Left cardiac atrium (tissue), 4 donors: ENCODE data around the gene CHST11. TPM values are rescaled to one million over a fixed set of nuclear protein-coding genes. Genes with fewer than 3 reads are reported as not detected.
A peak's percentile ranks its signal among the peaks of the same experiment; 100 is the strongest.

Source experiments
- ATAC-seq, 2 donors: fragments of 200-7000 bp; cut with Tn5 transposase; one replicate each; pipeline ENCODE4 v1.9.1; 2020; ENCODE audit warnings: mild to moderate bottlenecking in 2 of 2, moderate library complexity in 2 of 2
- DNase-seq: peaks from one replicate; pipeline ENCODE4 v3.0.0-alpha.2; 2020
- intact Hi-C, 2 donors: fragments of 100-400 bp; cut with DNase I; formaldehyde crosslinking; loops; one replicate each; pipeline versions ENCODE4 v1.14.1 to v1.15.1; 2022 to 2023
- total RNA-seq, 2 donors: library from RNA; stranded (reverse); fragmentation: NEBNext Ultra II Directional; extraction: Animal tissue kit (Norgen Biotek cat#: 25700); gene quantifications; one replicate each; pipeline ENCODE4 v1.2.1, GENCODE V29; 2021
- donor health status: DM: no; HTN: yes; CAD: no.
- donor health status: DM: no; HTN: yes; CAD: no; lungs with severe emphysema.
- donor health status: DM: yes; HTN: yes; CAD: no.
- donor health status: Dilated cardiomyopathy.

Gene CHST11
- total RNA-seq, 2 donors from 2014 or later: 12.9 to 17.7 TPM

DNA sequence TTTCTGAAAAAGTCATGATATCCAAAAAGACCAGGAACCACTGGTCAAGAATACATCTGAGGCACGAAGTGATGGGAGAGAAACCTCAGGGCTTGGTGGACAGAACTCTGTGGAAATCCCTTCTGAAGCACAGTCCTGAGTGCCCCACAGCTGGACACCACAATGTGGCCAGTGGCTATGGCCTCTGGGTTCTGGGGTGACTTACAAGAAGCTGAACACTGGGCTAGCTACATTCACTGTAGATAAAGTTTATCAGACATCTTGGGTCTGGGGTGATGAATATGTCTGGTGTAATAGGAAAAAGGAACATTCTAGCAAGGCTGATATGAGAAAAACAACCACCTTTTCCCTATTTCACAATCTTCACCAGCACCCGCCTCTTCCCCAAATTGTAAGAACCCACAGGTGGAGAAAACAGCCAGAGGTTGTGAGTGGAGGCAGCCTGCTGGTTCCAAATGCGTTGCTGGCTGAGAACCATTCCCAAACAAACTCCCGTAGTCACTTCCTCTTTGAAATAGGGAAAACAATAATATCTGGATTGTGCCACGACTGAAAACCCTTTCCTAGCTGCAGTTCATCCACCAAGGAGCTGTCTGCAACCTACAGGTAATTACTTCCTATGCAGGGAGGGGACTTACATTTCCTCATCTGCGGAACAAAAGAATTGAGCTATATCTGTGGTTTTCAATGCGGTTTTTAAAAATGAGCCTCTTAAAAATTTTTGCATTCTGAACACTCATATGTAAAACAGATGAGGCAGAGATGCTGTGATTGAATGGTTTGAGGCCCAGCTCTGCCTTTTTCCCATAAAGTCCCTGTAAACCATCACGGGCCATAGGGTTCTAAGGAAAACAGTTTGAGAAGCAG lies 307.7 kb downstream of the CHST11 start:
- ATAC-seq (no peak), DNase-seq (no peak)
- intact Hi-C loops: no loop called here

DNA sequence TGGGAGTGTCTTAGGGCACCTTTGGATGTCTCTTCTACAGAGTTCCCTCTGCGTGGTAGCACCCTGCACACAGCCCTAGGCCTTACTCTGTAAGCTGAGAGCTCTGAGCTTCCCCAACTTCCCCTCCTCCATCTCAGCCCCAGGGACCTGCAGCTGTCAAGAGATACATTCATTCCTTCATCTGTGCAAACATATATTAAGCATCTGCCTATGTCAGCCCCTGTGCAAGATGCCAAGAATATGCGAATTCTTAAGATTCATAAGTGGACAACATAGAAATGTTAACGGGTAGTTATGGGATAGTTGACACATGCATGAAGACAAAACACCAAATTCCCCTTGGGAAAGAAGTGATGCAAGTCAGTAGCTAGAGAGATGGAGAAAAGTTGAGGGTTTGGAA lies 310.5 kb downstream of the CHST11 start:
- intact Hi-C loops: no loop called here
- DNase-seq: no peak
- no peak for ATAC-seq

DNA sequence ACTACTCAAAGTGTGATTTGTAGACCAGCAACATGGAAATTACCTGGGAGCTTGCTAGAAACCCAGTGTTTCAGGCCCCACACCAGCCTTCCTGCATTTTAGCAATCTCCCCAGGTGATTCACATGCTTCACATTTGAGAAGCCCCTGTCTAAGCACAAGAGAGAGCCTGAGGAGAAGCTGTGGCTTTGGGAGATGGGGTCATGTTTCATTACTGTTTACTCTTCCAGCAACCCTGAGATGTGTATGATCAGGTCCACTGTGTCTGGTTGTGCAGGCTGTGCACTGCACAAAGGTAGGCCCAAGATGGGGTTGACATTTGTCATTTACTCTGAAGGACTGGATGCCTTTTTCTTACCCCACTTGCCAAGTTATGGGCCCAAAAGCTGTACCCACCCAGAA lies 311.3 kb downstream of the CHST11 start:
- no peak for ATAC-seq
- intact Hi-C loops: no loop called here
- DNase-seq: no peak

DNA sequence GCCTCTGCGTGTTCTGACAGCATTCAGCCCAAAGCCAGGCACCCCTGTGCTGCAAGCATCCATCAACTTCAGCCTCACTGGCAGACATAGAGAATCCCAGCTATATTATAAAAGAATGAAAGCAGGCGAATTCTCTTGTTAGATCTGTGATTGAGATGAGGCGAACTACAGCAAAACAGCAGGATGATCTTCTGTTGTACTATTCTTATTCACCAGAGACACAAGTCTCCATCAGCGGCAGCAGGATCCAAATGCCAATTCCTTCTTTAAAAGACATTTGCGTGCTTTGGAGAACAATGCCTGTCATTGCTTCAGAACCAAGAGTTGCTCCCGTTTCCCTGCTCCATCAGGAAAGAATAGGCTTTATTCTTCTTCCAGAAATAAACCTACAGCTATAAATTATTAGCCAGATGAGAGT lies 312.4 kb downstream of the CHST11 start:
- intact Hi-C loops: no loop called here
- ATAC-seq: no peak

DNA sequence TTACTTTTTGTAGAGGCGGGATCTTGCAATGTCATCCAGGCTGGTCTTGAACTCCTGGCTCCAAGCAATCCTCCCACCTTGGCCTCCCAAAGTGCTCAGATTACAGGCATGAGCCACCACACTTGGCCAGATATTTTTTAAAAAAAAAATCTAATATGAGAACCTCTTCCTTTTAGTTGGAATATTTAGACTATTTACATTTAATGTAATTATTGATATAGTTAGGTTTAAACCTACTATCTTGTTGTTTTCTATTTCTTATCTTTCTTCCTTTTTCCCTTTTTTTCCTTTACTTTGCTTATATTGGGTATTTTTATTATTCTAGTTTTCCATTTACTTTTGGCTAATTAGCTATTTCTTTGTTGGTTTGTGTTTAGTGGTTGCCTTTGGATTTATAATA lies 315.6 kb downstream of the CHST11 start:
- intact Hi-C loops: no loop called here
- ATAC-seq: no peak
- DNase-seq: no peak

More for the DNA sequence above, 312.4 kb downstream of the CHST11 start:
- DNase-seq: no peak

DNA sequence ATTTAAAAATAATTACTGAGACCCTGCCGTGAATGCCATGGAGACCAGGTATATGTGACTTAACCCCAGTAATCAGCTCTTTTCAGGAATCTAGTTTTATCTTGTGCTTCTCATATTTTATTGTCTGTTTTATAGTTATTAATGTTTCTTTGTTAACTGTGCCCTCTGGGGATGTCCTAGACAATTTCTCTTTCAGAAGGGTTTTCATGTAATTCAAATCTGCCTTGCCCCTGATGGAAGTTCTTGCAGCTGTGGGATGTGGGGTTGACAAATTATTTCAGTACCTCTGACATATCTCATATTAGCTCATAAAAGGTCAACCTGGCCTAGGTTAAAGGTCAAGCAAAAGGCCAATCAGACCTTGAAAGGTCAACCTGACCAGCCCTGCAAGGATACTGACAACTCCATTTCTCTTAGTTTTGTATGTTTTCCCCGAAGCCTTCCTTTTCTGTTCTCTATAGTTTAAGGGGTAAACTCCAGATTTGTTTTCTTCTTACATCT lies 319.0 kb downstream of the CHST11 start:
- DNase-seq (no peak), ATAC-seq (no peak)
- intact Hi-C loops: no loop called here

DNA sequence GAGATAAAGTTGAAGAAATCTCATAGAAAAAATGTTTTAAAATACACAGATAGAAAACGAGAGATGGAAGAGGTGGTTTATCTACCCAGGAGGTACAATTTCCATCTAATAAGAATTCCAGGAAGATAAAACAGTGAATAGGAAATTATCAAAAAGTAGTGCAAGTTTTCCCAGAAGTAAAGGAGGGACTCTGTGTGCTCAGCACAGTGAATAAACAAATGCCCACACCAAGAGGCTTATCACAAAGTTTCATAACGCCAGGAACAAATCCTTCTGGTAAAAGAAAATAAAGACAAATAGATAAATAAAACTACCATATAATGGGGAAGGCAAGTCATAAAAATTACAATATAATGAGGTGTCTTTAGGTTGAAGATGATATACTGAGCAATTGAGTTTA lies 322.4 kb downstream of the CHST11 start:
- DNase-seq (no peak), ATAC-seq (peak in 1 of 2 donors; percentile 41)
- intact Hi-C loops: no loop called here

DNA sequence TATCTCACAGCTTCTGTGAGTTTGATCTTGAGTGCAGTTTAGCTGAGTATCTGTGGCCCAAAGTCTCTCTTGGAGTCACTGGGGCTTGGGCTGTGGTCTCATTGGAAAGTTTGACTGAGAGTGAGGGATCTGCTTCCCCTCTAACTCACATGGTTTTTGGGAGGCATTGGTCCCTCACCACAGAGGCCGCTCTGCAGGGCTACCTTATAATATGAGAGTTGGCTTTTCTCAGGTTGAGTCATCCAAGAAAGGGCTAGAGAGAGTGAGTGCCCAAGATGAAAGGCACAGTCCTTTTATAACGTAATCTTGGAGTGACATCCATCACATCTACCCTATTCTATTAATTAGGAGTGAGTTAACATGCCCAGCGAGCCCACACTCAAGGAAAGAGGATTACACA lies 325.5 kb downstream of the CHST11 start:
- DNase-seq: no peak
- intact Hi-C loops: no loop called here
- ATAC-seq: no peak

DNA sequence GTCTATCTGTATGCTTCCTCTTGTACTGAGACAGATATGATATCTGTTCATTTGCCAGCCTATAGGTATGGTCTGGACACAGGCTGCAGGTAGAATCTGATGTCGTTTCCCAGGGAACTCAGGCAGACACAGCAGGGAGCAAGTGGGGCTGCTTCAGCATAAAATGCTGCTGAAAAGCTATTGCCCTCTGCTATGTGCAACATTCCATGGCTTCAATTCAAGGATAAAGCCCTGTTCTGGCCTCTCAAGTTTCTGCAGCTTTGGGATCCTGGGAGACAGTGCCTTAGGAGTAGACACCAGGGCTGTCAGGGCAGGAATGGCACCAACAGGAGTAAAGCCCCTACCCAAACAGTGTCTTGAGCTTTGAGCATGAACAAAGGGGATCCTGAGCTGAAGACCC lies 327.8 kb downstream of the CHST11 start:
- DNase-seq: no peak

DNA sequence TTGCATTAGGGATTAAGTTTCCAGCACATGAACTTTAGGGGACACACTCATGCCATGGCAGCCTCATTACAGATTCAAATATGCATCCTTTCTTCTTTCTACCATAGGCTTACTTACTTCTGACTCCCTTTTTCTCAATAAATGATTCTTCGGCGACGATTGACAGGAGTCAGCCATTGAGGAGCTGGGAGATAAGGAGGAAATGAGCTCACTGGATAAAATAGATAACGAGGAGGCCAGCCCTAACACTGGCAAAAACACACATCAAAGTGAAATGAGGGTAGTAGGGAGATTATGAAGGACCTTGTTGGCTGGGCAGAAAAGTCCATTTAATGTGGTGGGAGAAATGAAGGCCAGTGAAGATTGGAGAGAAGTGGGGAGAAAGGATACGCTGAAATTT lies 329.1 kb downstream of the CHST11 start:
- ATAC-seq: no peak
- no peak for DNase-seq
- intact Hi-C loops: no loop called here

More for the DNA sequence above, 327.8 kb downstream of the CHST11 start:
- intact Hi-C loops: no loop called here
- ATAC-seq: peak in 1 of 2 donors; percentile 61

DNA sequence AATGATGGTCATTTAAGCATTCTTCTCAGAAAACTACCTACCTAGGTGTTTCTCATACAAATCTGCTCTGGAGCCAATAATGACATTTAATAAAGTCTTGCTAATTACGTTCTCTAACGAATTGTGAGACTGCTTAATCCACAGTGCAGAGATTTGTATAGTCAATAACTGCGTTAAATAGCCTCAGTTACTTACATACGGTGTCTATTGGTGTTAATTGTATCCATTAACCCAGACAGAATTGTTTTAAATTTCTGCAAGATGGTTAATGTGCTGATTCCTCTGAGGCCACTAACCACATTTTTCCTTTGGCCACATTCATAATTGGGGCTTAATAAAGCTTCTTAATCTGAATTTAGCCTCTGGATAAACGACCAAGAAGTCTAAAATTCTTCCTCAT lies 329.6 kb downstream of the CHST11 start:
- DNase-seq (no peak), ATAC-seq (no peak)
- intact Hi-C loops: no loop called here

DNA sequence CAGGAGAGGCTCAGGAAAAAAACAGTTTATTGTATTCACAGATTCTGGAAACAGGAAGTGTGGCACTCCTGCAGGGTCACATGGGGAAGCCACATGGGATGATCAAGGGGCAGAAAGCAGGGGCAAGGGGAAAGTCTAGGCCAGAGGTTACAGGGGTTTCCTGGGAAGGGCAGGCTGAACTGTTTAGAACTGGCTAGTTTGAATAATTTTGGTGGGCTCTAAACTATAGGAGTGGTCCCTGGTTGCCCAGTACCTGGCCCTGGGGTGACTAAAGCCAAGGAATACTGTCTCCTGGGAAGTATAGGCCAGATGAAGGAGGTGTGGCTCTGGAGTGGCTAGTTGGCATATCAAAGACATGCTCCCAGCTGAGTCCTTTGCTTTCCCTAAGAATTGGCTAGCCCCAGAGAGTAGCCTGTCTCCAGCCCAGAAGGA lies 332.1 kb downstream of the CHST11 start:
- no peak for ATAC-seq
- no peak for DNase-seq

DNA sequence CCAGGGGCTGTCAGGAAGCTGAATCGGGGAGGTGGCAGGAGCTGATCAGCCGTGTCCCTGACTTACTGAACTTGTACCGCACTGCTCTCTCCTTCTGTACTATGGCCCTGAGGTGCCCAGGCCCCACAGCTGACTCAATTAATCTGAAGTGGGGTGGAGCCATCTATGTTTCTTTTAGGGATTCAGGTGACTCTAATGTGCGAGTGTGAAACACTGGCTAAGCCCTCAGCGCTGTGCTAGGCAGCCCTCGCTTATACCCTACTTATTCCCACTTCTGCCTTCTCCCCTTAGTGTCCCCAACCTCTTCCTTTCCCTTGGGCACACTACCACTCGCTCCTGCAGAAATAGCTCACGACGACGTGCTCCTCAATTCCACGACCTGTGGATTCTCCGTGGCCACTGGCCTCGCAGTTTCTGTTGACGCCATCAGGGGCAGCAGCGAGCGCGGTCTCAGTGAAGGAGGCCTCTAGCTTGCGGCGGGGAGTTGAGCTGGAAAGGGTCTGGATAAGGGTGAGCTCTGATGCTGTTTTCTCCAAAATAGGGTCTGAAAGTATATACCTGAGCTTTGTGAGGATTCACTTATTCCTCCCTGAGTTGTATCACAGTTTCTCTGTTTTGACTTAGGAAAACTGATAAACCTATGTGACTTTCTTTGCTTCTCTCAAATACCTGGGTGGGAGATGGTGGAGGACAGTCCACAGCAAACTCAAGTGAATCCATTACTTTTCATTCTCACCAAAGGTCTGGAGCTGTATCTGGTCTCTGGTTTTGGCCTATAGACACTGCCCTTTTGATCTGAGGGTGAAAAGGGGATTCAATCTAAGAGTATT lies 333.8 kb downstream of the CHST11 start:
- ATAC-seq (peak in 1 of 2 donors; percentile 49), DNase-seq (peak; percentile 63)
- intact Hi-C loops: loop anchor here in 1 of 2 donors (10.0 kb wide), 1 partner anchor 64 kb away; no protein-coding TSS in a partner anchor

More for the DNA sequence above, 332.1 kb downstream of the CHST11 start:
- intact Hi-C loops: no loop called here

DNA sequence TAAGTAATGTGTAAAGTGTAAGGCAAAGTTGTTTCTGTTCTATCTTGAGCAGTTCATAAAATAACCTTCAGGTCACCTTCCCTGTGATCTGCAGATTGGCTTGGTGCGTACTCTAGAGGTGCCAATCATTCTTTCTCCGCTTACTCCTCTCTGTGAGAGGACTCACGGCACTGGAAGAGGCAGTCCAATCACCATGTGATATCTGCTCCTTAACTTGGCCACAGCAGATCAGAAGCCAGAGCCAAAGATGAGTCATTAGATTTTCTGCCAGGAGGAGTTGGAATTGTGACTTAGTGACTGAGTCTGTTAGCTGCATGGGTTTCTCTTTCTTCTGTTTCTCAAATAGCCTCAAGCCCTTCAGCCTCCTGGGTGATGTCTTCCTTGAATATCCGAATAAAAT lies 335.8 kb downstream of the CHST11 start:
- intact Hi-C loops: loop anchor here in 1 of 2 donors (10.0 kb wide), 1 partner anchor 62 kb away; no protein-coding TSS in a partner anchor
- ATAC-seq: peak; percentile 82 to 94
- no peak for DNase-seq

DNA sequence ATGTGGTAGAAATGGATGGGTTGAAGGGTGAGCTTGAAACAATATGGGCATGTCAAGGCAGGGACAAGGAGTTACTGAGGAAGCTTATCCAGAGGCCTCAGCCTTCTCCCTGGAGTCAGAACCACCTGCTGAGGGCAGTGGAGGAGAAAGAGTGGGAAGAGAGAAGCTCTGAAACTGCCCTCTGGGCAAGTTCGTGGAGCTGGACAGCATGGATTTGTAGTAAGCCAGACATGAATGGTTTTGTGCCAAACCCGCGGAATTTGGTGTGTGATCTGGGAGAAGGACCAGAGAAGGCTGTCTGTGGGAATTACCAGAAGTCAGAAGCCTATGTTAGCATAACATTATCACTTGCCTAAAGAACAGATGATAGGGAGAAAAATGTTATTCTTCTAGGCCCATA lies 336.5 kb downstream of the CHST11 start:
- peak; percentile 28 for DNase-seq
- intact Hi-C loops: loop anchor here in 1 of 2 donors (10.0 kb wide), 1 partner anchor 62 kb away; no protein-coding TSS in a partner anchor
- ATAC-seq: peak; percentile 36 to 60

DNA sequence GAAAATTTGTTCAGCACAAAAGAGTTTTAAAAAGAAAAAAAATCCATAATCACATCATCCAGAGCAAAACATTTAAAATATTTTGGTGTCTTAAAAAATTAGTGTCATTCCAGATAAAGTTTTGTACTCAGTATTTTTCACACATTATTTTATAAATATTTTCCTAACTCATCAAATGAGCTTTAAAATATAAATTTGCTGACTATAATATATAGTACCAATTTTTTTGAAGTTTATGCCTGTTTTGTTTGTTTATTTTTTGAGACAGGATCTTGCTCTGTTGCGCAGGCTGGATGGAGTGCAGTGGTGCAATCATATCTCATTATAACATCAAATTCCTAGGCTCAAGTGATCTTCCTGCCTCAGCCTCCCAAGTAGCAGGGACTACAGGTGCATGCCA lies 337.2 kb downstream of the CHST11 start:
- ATAC-seq: no peak
- intact Hi-C loops: loop anchor here in 1 of 2 donors (10.0 kb wide), 1 partner anchor 61 kb away; no protein-coding TSS in a partner anchor
- no peak for DNase-seq

DNA sequence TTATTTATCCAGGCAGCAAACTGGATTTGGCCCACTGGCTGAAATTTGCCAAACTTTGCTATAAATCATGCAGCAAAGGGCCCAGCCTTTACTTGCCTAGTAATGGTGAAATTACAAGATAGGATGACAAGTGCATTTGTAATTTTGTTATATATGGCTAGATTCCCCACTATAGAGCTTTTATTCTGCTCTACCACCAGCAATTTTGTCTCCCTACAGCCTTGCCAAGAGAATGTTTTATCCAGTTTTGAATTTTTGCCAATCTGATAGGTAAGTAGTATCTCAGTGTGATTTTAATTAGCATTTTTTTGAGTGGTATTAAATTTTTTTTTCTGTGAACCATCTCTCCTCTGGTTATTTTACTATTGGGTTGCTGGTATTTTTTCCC lies 339.7 kb downstream of the CHST11 start:
- intact Hi-C loops: loop anchor here in 1 of 2 donors (10.0 kb wide), 1 partner anchor 58 kb away; no protein-coding TSS in a partner anchor
- no peak for ATAC-seq
- DNase-seq: no peak

DNA sequence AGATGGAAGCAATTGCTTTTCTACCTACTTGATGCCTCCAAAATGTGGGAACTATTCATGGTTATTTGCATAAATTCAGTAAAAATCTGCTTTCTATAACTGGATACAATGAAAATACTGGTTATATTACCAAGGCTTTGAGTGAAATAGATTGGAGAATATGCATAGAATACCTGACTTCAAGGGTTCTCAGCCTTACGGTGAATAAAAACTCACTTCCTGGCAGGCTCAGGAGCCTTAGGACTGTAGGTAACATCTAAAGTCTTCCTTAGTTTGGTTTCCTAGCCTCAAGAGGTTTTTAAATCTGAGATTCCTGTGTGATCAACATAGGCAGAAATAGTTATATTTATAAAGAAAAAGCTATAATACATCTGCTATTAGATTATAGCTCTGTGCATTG lies 342.7 kb downstream of the CHST11 start:
- intact Hi-C loops: loop anchor here in 1 of 2 donors (10.0 kb wide), 1 partner anchor 55 kb away; no protein-coding TSS in a partner anchor
- peak in 1 of 2 donors; percentile 44 for ATAC-seq
- no peak for DNase-seq

DNA sequence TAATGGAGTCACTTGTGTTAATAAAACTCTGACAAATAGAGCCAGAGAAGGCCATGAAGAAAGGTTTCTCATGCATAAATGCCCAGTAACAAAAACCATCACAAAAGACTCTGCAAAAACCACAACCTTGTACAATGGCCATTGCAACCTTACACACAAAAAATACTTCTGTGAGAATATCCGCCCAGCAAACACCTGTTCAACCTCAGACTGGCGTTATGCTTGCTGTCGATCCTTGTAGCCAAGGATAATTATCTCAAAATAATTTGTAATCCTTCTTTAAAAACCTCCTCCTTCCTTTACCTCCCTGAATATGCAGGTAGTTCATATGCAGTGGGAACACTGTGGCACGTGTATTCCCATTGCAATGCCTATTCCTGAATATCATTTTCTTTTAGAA lies 344.3 kb downstream of the CHST11 start:
- DNase-seq: no peak
- no peak for ATAC-seq
- intact Hi-C loops: no loop called here

DNA sequence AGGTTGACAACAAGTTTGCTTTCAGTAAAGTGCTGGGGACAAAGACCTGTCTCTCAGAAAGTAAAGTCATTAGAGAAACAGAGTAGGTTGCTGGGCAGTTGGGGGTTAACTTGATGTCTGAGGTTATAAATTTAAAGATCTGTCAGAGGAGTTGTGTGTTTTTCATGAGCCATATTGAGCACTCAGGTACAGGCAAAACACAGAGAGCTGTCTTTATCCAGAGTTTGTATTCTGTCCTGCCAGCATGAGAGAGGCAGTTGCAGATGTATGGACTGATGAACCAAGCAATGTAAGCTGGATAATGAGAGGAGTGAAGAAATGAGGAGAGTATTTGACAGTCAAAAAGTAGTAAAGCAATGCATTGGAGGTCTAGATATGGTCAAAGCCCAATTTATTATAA lies 344.7 kb downstream of the CHST11 start:
- intact Hi-C loops: no loop called here
- DNase-seq (no peak), ATAC-seq (no peak)
